Stromal cell of bone marrow (primary cell): ENCODE results near the gene CYFIP2.
"Not testable (repeated sequence)": the region's sequence is repeated elsewhere in the genome, so short reads cannot be mapped to it uniquely, and the experiment has no call there.

Experiments
- DNase-seq: peaks from one replicate; pipeline ENCODE4 v3.0.0-alpha.2; 2012; ENCODE audit warnings: low read depth

Gene CYFIP2

GRCh38 chr5:157265714-157266285, at the start of gene CYFIP2:
Gene CYFIP2, plus strand, starts transcription at chr5:157266123. Its CDS starts 19,239 bp downstream, at chr5:157285362.
- no peak for DNase-seq

- no peak for DNase-seq
These were observed 49.4 kb upstream of the CYFIP2 start for GRCh38 chr5:157216391-157217142.

GRCh38 chr5:157217289-157218024, 48.5 kb upstream of the CYFIP2 start:
- DNase-seq = no peak

- DNase-seq = no peak
These were observed 46.2 kb upstream of the CYFIP2 start for GRCh38 chr5:157219491-157220271.

GRCh38 chr5:157221959-157222358, 44.0 kb upstream of the CYFIP2 start:
- no peak for DNase-seq

- peak; percentile 73 for DNase-seq
These were observed 43.3 kb upstream of the CYFIP2 start for GRCh38 chr5:157222506-157223230.

- DNase-seq = no peak
These were observed 40.2 kb upstream of the CYFIP2 start for GRCh38 chr5:157225469-157226422.

GRCh38 chr5:157230610-157231009, 35.3 kb upstream of the CYFIP2 start:
- no peak for DNase-seq

GRCh38 chr5:157232706-157233105, 33.2 kb upstream of the CYFIP2 start:
- DNase-seq = no peak

- no peak for DNase-seq
These were observed 32.4 kb upstream of the CYFIP2 start for GRCh38 chr5:157233515-157233914.

GRCh38 chr5:157236423-157236822, 29.5 kb upstream of the CYFIP2 start:
- no peak for DNase-seq

- DNase-seq = peak; percentile 58
These were observed 24.4 kb upstream of the CYFIP2 start for GRCh38 chr5:157241483-157241882.

- not testable (repeated sequence) for DNase-seq
These were observed 21.2 kb upstream of the CYFIP2 start for GRCh38 chr5:157244704-157245103.

GRCh38 chr5:157245476-157245875, 20.4 kb upstream of the CYFIP2 start:
- DNase-seq = no peak

GRCh38 chr5:157245886-157246285, 20.0 kb upstream of the CYFIP2 start:
- no peak for DNase-seq

GRCh38 chr5:157247267-157247666, 18.7 kb upstream of the CYFIP2 start:
- DNase-seq = no peak

GRCh38 chr5:157248821-157249470, 17.0 kb upstream of the CYFIP2 start:
- DNase-seq = no peak

GRCh38 chr5:157252711-157253465, 13.0 kb upstream of the CYFIP2 start:
- DNase-seq = peak; percentile 21

GRCh38 chr5:157253547-157253946, 12.4 kb upstream of the CYFIP2 start:
- peak; percentile 53 for DNase-seq
